ENCODE data around the gene GUCA1C. TPM values are rescaled to one million over a fixed set of nuclear protein-coding genes. Genes with fewer than 3 reads are reported as not detected.

The GUCA1C gene
- total RNA-seq, 4 donors from 2014 or later: not detected

DNA sequence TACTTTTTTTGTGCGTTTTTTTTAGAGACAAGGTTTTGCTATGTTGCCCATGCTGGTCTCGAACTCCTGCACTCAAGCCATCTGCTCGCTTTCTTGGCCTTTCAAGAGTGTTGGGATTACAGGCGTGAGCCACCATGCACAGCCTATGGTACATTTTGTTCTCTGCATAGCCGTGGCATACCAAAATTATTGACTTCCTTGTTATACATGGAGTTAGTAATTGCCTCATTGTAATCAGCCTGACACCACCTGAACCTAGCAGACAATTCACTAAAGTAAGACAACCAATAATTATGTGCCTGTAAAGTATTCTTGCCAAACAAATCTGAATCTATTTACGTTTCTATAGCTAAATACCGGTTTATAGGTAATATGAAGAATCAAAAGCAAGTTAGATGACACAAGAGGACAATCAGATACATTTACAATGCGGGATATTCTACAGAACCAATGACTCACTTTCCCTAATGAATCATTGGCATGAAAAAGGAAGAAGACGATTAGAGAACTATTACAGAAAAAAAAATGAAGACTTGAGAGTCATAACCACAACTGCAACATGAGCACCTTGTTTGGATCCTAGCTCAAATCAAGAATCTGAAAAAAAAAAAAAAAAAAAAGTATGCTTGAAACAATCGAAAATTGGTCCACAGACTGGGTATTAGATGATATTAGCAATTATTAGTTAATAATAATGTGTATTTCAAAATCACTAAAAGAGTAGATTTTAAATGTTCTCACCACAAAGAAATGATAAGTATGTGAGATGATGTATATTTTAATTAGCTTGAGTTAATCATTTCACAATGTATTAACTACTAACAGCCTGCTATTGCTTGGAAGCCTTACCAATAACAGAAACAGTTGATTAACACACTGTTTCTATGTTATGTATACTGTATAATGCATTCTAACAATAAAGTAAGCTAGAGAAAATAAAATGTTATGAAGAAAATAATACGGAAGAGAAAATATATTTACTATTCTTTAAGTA lies 7.1 kb downstream of the GUCA1C start:
- no peak for DNase-seq (ENCODE audit: low spot score)
- TF ChIP-seq, protein P1, sequence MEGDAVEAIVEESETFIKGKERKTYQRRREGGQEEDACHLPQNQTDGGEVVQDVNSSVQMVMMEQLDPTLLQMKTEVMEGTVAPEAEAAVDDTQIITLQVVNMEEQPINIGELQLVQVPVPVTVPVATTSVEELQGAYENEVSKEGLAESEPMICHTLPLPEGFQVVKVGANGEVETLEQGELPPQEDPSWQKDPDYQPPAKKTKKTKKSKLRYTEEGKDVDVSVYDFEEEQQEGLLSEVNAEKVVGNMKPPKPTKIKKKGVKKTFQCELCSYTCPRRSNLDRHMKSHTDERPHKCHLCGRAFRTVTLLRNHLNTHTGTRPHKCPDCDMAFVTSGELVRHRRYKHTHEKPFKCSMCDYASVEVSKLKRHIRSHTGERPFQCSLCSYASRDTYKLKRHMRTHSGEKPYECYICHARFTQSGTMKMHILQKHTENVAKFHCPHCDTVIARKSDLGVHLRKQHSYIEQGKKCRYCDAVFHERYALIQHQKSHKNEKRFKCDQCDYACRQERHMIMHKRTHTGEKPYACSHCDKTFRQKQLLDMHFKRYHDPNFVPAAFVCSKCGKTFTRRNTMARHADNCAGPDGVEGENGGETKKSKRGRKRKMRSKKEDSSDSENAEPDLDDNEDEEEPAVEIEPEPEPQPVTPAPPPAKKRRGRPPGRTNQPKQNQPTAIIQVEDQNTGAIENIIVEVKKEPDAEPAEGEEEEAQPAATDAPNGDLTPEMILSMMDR (IDR thresholded peaks at IDR 0.05): no peak
- ATAC-seq (ENCODE audit: low FRiP score): no peak

DNA sequence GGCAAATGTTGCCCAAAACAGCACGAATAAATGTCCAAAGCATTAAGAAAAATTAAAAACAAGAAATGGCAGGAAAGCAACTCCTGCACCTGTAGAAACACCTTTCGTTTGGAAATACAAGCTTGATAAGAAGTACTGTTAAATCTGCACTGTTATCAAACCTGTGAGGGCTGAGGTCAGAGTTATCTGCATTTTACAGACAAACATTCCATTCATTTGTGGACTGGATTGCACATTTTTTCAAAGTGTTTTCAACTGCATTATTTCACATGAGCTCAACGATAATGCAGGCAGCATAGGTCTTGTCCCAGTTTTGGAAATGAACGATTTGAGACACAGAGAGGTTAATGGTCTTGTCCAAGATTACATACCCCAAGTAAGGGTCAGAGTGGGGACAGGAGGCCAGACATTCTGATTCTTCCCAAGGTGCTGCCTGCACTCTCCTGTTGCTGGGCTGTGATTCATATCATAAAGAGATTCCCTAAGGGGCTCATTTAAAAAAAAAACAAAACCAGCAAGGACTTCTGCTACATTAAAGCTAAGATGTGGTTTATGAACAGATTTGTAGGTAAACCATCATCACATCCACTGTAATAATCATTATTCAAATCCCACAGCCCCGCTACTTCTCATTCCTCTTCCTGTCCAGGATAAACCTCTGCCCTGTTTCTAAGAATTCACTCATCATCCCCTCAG lies 13.0 kb downstream of the GUCA1C start:
- TF ChIP-seq, protein P1 (IDR thresholded peaks at IDR 0.05): no peak
- DNase-seq (ENCODE audit: low spot score): no peak
- no peak for ATAC-seq (ENCODE audit: low FRiP score)

DNA sequence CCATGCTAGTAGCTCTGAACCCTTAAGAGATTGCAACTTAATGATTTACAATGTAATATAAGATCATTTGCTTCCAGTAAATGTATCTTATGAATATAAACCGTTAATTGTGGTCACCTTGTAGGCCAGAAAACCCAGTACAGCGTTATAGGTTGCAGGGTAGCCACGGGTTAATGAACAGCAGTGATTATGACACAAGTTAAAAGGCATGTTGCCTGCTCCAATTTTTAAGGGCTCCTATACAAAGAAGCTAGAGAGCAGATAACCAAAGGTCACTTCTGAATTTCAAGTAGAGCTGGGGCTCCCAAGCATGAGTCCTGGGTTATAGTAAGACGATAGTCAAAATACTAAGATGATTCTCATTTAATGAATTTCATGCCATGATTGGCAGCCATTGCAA lies 13.5 kb downstream of the GUCA1C start:
- DNase-seq (ENCODE audit: low spot score) (no peak), ATAC-seq (ENCODE audit: low FRiP score) (no peak)
- TF ChIP-seq, protein P1 (IDR thresholded peaks at IDR 0.05): no peak

DNA sequence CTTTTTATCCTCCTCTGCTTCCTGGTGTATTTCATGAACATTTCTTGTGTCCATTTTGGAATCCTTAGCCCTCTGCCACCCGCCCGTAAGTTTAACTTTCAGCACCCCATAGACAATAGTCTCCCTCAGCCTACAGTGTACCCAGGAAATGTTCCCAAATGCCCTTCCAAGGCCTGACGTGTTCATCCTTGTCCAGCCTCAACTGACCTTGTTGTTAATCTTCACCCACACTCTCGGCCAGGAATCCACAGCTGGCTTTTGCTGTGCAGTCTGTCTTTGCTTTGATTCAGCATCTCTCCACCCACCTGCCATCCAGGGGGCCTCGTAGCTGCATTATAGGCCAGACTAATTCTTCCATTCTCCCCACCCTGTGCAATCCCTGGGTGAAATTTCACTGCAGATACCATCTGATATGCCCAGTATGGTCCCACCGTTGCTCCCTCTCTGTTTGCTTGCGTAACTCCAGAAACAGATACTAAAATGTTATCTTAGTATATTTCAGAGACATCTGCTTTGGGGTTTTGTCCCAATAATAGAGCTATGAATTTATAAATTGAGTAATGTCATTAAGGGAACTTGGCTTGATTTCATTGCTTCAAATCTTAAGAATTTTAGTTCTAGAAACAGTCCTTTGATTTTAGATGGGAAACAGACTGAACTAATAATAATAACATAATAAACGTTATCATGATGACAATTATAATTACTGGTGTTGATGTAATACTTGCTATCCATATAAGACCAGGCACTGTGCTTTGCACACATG lies 16.6 kb downstream of the GUCA1C start:
- no peak for ATAC-seq (ENCODE audit: low FRiP score)
- TF ChIP-seq, protein P1 (IDR thresholded peaks at IDR 0.05): no peak
- DNase-seq (ENCODE audit: low spot score): no peak

DNA sequence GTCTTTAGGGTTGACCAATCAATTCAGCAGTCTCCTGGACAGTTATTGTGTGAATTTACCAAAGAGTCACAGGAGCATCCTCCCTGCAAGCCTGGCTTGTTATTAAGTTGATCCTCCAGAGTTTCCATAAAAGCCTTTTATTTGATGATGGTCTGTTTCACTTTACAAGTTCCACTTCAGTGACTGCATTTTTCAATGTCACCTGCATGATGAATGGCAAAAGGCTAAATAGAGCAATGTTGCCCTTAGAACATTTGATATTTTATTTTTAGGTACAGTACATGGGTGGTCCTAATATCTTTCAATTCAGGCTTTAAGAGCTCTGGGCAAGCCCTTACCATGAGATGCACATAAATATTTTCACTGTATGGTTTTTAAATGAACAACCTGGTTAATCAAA lies 22.6 kb downstream of the GUCA1C start:
- ATAC-seq (ENCODE audit: low FRiP score) (no peak), DNase-seq (ENCODE audit: low spot score) (no peak)

DNA sequence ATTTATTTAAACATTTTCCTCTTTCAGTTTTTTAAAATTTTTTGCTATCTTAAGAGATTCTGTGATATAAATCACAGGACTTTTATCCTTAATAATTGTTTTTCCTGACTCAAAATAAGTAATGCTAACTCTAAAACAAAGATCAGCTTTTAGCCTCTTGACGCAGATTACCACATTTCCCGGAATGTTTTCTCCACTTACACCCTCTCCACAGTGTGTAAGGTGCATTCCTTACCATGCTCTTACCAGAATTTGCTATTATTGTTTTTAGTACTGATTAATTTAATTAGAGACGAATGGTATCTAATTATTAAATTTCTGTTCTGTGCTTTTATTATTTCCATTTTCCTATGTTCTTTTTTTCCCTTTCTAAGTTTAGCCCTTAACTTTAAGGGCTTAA lies 34.8 kb downstream of the GUCA1C start:
- ATAC-seq (ENCODE audit: low FRiP score): no peak
- TF ChIP-seq, protein P1 (IDR thresholded peaks at IDR 0.05): no peak
- DNase-seq (ENCODE audit: low spot score): no peak

More for the DNA sequence above, 22.6 kb downstream of the GUCA1C start:
- TF ChIP-seq, protein P1 (IDR thresholded peaks at IDR 0.05): no peak
